HG03575 (cell line): ENCODE data around the gene PRKD1.
A peak's percentile ranks its signal among the peaks of the same experiment; 100 is the strongest.
"Not testable (repeated sequence)": the region's sequence is repeated elsewhere in the genome, so short reads cannot be mapped to it uniquely, and the experiment has no call there.

Experiments
- ATAC-seq: cut with Tn5 transposase; IDR thresholded peaks from one replicate; pipeline ENCODE4 v1.9.1; 2021; ENCODE audit not compliant: unreplicated experiment, insufficient number of reproducible peaks, low FRiP score; ENCODE audit errors: extremely low read depth

The PRKD1 gene

DNA sequence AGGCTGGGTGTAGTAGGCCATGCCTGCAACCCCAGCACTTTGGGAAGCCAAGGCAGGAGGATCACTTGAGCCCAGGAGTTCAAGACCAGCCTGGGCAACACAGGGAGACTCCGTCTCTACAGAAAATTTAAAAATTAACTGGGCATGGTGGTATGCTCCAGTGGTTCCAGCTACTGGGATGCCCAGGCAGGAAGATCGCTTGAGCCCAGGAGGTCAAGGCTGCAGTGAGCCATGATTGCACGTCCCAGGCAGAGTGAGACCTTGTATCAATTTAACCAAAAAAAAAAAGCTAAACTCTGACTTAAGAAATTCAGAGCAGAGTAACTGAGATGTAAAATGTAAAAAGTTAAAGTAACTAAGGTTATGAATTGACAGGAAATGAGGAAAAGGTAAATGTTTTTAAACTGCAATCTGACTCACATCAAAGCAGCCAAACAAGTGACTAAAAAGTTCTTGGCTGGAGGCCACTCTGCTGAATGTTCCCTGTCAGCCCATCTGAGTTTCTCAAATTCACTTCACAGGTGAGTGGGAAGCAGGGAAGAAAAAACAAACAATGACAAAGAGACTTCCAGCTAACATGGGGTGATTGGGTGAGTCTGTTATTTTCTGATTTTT, 21.3 kb downstream of the PRKD1 start:
- no peak for ATAC-seq

DNA sequence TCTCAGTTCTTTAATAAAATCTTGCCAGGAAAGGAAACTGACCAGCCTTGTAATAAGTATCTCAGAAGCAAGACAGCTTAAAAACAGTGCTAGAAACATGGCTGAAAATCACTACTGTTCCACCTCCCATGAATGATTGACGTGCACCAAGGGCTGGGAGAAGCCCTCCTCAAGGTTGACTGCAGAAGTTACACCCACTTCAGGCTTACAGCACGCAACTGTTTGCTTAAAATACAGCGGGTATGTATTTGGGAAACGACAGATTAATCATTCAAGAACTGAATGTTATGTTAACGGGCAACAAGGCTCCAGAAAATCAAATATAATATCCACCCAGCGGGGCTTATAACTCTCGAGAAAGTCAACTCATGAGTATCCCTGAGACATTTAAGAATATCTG, 22.1 kb downstream of the PRKD1 start:
- no peak for ATAC-seq

DNA sequence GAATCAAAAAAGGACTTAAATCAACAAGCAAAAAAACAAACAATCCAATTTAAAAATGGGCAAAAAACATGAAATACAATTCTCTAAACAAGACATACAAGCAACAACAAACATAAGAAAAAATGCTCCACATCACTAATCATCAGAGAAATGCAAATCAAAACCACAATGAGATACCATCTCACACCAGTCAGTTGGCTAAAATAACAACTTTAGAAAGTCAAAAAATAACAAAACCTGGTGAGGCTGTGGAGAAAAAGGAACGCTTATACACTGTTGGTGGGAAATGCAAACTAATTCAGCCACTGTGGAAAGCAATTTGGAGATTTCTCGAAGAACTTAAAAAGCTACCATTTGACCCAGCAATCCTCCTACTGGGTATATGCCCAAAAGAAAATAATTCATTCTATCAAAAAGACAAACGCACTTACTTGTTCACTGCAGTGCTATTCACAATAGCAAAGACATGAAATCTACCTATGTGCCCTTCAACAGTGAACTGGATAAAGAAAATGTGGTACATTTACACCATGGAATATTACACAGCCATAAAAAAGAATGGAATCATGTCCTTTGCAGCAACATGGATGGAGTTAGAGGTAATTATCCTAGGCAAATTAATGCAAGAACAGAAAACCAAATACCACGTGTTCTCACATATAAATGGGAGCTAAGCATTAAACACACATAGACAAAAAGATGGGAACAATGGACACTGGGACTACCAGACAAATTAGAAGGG, 26.9 kb downstream of the PRKD1 start:
- no peak for ATAC-seq

DNA sequence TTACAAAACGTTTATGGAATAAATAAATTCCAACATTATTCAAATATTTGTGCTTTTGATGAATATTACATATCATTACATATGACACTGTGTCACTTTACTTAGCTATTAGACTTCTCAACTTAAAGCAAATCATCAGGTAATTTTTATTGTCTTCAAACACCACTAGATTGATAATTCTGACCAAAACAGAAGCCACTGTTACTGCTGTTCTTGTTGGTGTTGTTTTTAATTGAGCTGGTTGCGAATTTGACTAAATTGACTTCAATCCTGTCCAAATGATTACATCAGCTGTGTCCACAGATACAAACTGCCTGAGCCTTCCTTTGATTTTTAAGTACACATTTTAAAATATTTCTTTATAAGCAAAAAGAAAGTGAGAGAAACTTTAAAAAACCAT, 29.2 kb downstream of the PRKD1 start:
- ATAC-seq: no peak

DNA sequence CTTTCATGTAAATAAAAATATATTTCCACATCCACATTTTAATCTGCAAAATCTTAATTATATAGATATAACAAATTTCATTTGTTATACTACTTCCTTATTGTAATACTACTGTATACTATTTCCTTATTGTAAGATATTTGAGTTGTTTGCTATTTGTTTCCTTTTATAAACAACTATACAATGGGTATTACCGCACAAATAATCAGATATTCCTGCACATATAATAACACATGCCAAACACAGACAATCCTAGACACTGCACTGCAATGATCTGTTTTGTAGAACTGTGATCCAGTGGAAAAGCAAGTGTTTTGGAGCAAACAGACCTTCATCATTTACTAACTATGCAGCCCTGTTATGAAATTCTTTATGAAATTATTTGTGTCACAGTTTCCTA, 30.5 kb downstream of the PRKD1 start:
- ATAC-seq: no peak

DNA sequence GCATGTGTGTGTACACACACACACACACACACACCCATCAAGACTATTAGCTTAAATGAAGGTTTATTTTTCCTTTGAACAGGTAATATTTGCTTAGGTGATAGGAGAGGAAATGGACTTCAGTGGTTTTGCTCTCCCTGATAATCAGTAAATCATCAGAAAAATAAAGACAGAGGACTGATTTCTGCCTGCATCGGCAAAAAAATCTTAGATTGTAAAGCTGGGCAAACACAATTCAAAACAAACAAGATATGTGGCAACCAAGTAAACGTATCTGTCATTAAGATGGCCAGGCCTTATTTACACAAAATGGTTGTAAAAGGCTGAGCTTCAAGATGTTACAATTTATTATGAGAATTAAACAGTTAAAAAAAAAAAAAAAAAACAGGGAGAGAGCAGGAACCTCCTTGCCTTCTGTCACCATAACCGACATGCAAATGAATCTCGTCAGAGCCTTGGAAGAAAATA, 31.3 kb downstream of the PRKD1 start:
- ATAC-seq: no peak

DNA sequence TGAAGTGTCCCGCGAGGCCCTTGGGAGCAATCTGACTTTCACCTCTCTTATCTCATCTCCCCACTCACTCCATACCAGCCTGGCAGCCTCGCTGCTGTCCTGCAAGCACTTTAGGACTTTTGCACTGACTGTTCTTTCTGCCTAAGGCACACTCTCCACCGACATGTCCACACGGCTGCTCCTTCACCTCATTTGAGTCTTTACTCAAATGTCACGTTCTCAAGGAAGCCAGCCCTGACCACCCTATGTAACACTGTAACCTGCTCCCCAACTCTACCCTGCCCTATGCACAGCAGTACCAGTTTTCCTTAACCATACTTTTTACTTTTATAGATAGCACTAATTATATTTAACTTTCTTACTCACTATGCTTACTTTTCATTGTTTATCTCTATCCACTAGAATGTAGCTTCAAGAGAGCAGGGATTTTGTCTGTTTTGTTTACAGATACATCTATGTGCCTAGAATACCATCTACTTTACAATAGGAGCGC, 32.0 kb downstream of the PRKD1 start:
- ATAC-seq: no peak

DNA sequence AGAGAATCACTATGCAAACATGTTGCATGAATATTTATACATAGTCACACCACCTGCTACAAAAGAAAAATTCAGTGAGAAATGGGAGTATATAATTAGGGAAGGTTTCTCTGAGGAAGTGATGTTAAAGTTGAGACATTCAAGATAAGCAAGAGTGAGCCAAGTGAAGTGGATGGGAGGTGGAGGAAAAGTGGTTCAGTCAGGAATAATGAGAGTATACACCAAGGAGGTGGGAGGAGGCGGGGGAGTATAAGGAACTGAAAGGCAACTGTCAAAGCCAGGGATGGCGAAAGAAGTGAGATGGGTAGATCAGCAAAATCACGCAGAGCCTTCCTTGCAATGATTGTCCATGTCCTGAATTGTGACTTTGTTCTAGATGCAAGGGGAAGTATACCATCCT, 33.7 kb downstream of the PRKD1 start:
- no peak for ATAC-seq

DNA sequence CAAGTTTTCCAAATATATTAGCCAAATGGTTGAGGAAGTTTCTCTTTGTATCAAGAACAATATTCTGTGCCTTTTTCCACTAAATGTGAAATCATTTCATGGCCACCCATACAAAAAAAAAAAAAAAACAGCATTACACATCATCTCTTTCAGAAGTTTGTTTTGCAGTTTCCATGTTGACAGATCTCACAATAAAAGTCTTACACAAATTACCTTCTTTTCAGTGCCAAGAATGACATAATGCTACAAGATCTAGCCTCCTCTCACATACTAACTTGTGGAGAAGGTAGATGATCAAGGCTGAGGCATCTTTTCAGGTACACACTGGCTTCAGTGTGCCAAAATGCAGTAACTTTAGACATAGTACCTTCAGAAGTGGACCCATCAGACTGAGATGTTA, 35.3 kb downstream of the PRKD1 start:
- ATAC-seq: no peak

DNA sequence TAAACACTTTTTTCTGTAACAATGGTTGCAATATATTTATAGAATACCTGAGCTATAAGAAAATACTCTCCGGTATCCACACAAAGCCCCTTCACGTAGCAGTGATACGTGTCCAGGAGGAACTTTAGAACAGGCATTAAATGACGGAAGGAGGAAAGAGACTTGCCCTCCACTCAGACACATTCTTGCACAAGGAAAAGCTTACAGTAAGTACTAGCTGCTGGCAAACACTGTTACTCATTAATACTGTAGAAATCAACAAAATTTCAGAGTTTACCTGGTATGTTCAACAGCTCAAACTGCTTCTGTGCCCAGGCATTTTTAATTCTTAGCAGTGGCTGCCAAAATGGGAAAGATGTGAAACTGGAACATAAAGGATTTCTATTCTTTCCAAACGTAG, 41.7 kb downstream of the PRKD1 start:
- no peak for ATAC-seq

DNA sequence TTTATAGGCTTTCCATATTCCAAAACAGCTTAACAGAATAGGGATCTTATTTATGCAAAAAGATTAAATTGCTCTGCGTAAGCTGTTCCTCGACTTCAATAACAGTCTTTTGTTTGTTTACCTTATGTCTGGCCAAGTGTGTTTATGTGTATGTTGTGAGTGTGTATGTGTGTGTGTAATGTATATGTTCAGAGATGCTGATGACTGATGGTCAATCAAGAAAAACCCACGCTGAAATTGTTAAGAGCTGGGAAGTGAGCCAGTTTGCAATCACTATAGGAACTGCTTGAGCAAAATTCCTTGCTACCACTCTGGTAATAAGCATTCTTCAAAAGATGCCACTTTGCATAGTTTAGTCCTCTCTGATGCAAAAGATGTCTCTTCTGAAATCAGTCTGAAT, 59.6 kb downstream of the PRKD1 start:
- ATAC-seq: no peak

DNA sequence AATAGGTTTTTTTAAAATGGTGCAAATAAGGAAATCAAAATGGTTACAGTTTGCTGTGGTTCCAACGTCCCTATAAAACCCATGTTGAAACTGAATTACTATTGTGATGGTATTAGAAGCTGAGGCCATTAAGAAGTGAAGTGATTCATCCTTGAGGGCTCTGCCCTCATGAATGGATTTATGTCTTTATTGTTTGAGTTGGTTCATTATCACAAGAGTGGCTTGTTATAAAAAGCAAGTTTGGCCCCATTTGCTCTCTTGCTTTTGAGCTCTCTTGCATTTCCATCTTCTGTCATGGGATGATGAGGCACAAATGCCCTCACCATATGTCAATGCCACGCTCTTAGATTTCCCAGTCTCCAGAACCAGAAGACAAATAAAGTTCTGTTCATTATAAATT, 62.3 kb downstream of the PRKD1 start:
- ATAC-seq: no peak

DNA sequence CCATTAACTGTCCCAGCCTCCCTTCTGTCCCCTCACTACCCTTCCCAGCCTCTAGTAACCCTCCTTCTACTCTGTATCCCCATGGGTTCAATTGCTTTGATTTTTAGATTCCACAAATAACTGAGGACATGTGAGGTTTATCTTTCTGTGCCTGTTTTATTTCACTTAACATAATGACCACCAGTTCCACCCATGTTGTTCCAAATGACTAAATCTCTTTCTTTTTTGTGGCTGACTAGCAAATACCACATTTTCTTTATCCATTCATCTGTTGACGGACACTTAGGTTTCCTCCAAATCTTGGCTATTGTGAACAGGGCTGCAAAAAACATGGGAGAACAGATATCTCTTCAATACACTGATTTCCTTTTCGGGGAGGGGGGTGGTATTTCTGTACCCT, 65.7 kb downstream of the PRKD1 start:
- ATAC-seq: no peak

DNA sequence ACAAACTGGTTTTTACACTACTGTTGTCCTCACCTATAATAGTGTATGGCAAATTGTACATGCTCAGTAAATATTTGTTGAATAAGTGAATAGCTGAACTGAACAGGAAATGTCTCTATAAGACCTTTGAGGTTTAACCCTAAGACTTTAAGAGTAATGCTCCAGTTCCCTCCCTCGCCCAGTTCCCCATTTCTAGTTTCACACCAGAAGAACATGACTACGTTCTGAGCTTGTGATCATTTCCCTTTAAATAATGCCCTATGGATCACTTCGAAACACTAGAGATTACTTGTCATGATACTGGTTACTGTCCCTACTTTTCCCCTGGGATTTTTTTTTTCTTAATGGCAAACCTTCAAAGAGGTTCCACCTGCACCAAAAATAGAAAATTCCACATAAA, 69.3 kb downstream of the PRKD1 start:
- ATAC-seq: peak; percentile 89

DNA sequence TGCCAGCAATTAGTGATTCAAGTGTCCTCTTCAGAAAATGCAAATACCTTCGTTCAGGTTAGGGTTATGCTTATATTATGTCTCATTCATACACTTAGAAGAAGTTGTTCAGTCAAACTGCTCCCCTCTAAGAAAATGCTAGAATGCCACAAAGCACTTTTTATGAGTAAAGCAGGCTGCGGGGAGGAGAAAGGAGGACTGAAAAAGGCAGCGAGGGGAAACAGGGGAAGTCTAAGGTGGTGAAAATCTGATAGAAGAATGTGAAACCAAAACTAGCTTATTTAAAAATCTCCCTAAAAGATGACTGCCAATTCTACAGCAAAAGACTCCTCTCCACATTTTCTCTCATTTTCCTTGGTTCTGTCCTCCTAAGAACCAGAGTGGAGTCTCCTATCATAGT, 70.1 kb downstream of the PRKD1 start:
- peak; percentile 54 for ATAC-seq

DNA sequence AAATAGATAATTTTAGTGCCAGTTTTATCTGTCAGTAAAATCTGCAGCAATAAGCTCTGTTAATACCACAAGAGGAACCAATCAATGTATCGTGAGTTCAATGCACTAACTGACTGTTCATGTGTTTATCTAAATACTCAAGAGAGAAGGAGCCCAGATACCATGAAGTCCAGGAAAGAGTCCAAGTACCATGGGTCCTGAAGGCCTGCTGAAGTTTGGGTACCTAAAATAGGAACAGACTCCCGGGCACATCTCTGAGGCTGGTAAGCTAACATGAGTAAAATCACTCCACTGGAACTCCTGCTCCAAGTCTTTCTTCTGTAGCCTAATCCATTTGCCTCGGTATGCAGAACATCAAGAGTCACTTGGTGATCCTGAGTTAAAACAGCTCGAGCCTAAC, 71.1 kb downstream of the PRKD1 start:
- ATAC-seq: no peak

DNA sequence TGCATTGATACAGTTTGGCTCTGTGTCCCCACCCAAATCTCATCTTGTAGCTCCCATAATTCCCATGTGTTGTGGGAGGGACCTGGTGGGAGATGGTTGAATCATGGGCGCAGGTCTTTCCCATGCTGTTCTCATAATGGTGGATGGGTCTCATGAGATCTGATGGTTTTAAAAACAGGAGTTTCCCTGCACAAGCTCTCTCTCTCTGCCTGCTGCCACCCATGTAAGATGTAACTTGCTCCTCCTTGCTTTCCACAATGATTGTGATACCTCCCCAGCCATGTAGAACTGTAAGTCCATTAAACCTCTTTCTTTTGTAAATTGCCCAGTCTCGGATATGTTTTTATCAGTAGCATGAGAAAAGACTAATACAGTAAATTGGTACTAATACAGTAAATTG, 74.0 kb downstream of the PRKD1 start:
- ATAC-seq: not testable (repeated sequence)

DNA sequence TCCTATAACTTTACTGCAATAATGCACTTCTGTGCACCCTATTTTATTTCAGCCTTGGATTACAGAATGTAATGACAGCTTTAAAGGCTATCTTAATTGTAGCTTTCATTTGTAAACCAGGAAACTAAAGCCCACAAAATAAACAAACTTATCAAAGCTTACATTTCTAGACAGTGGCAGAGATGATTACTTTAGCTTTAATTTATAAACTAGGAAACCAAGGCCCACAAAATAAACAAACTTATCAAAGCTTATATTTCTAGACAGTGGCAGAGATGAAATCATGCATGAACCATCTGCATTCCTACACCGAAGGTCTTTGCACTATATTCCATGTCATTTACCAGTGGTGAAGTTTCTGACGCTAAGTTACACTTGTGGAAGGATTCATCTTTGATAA, 74.4 kb downstream of the PRKD1 start:
- ATAC-seq: no peak

DNA sequence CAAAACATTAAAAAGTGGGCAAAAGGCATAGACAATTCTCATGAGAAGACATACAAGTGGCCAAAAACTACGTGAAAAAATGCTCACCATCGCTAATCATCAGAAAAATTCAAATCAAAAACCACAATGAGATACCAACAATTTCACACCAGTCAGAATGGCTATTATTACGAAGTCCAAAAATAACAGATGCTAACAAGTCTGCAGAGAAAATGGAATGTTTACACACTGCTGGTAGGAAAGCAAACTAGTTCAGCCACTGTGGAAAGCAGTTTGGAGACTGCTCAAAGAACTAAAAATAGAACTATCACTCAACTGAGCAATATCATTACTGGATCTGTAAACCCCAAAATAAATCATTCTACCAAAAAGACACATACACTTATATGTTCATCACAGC, 76.2 kb downstream of the PRKD1 start:
- ATAC-seq: no peak

DNA sequence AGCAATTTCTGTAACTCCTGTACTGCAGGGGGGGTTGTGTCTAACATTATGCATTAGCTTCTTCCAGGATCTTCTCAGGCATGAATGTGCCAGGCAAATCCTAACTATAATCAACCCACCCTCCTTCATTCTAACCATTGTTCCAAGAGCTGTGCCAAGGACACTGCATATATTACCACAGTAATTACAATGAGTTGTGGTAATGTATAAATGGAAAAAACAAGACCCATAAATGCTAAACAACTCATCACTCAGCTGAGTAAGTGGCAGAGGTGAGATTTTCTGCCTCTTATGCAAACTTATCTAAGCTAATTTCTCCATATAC, 80.6 kb downstream of the PRKD1 start:
- no peak for ATAC-seq
